OCI-LY1 (cell line): Measurements from ENCODE around the gene TNS4.

Source experiments
- H2AFZ ChIP-seq: fragments of 200-600 bp; sonication (generic), shearing (Covaris generic); 2 replicates; pipeline ENCODE4 v1.6.0; 2014; ENCODE audit warnings: antibody characterized with exemption, mild to moderate bottlenecking, low read length
- H3F3A ChIP-seq: fragments of 200-600 bp; sonication (generic), shearing (Covaris generic); 2 replicates; pipeline ENCODE4 v1.6.0; 2014; ENCODE audit warnings: mild to moderate bottlenecking, antibody characterized with exemption, low read length, moderate library complexity; ENCODE audit not compliant: insufficient read depth
- H3K27ac ChIP-seq: fragments of 200-600 bp; sonication (generic); 2 replicates; pipeline ENCODE4 v1.5.1; 2014; ENCODE audit warnings: low read length, mixed run types, mild to moderate bottlenecking, low read depth; ENCODE audit not compliant: poor library complexity, severe bottlenecking
- H3K27me3 ChIP-seq: fragments of 200-600 bp; sonication (generic); 2 replicates; pipeline ENCODE4 v1.6.0; 2014; ENCODE audit warnings: antibody characterized with exemption, mild to moderate bottlenecking, low read length, moderate library complexity; ENCODE audit not compliant: insufficient read depth
- H3K36me3 ChIP-seq: fragments of 200-600 bp; sonication (generic); 2 replicates; pipeline ENCODE4 v1.6.1; 2014; ENCODE audit warnings: mild to moderate bottlenecking, antibody characterized with exemption, low read length, moderate library complexity, mixed read lengths; ENCODE audit not compliant: insufficient read depth
- H3K4me1 ChIP-seq: fragments of 200-600 bp; sonication (generic); 2 replicates; pipeline ENCODE4 v1.5.1; 2014; ENCODE audit warnings: mild to moderate bottlenecking, low read length, moderate library complexity; ENCODE audit not compliant: insufficient read depth, severe bottlenecking
- H3K4me2 ChIP-seq: fragments of 200-600 bp; sonication (generic), shearing (Covaris generic); 2 replicates; pipeline ENCODE4 v1.6.1; 2014; ENCODE audit warnings: low read length
- H3K4me3 ChIP-seq: fragments of 200-600 bp; sonication (generic); 2 replicates; pipeline ENCODE4 v1.5.1; 2014; ENCODE audit warnings: low read length, low read depth, mild to moderate bottlenecking, mixed read lengths; ENCODE audit not compliant: poor library complexity, severe bottlenecking
- H3K79me2 ChIP-seq: fragments of 200-600 bp; shearing (Covaris generic); 2 replicates; pipeline ENCODE4 v1.6.1; 2016; ENCODE audit warnings: mixed run types, low read length, mixed read lengths; ENCODE audit not compliant: insufficient read depth
- H3K9ac ChIP-seq: fragments of 200-600 bp; sonication (generic), shearing (Covaris generic); 2 replicates; pipeline ENCODE4 v1.6.1; 2014; ENCODE audit warnings: mild to moderate bottlenecking, low read length, mixed read lengths
- H3K9me2 ChIP-seq: fragments of 200-600 bp; sonication (generic), shearing (Covaris generic); 2 replicates; pipeline ENCODE4 v1.6.1; 2014; ENCODE audit warnings: low read depth, mild to moderate bottlenecking, low read length, mixed read lengths
- H3K9me3 ChIP-seq: fragments of 200-600 bp; shearing (Covaris generic); 2 replicates; pipeline ENCODE4 v1.6.1; 2014; ENCODE audit warnings: low read length, mixed read lengths
- H4K20me1 ChIP-seq: fragments of 200-600 bp; sonication (generic), shearing (Covaris generic); 2 replicates; pipeline ENCODE4 v1.6.0; 2016; ENCODE audit warnings: mild to moderate bottlenecking, low read length; ENCODE audit not compliant: insufficient read depth
- EZH2 ChIP-seq: fragments of 200-600 bp; sonication (generic), shearing (Covaris generic); IDR thresholded peaks from 2 replicates; pipeline ENCODE4 v1.8.0; 2017; ENCODE audit warnings: borderline replicate concordance, mixed run types, mild to moderate bottlenecking, antibody characterized with exemption, low read length, moderate library complexity, mixed read lengths
- TF ChIP-seq, protein P1 (sequence below): fragments of 200-600 bp; sonication (generic), shearing (Covaris generic); IDR thresholded peaks from 2 replicates; pipeline ENCODE4 v1.5.1; 2017; ENCODE audit warnings: mild to moderate bottlenecking, antibody characterized with exemption, low read length, moderate library complexity, mixed read lengths

The TNS4 gene

GRCh38 chr17:40460604-40460967 is 40.8 kb downstream of the TNS4 start:
- TF ChIP-seq, protein P1, sequence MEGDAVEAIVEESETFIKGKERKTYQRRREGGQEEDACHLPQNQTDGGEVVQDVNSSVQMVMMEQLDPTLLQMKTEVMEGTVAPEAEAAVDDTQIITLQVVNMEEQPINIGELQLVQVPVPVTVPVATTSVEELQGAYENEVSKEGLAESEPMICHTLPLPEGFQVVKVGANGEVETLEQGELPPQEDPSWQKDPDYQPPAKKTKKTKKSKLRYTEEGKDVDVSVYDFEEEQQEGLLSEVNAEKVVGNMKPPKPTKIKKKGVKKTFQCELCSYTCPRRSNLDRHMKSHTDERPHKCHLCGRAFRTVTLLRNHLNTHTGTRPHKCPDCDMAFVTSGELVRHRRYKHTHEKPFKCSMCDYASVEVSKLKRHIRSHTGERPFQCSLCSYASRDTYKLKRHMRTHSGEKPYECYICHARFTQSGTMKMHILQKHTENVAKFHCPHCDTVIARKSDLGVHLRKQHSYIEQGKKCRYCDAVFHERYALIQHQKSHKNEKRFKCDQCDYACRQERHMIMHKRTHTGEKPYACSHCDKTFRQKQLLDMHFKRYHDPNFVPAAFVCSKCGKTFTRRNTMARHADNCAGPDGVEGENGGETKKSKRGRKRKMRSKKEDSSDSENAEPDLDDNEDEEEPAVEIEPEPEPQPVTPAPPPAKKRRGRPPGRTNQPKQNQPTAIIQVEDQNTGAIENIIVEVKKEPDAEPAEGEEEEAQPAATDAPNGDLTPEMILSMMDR = no peak
- TF ChIP-seq EZH2 = no peak
- Histone ChIP-seq H3F3A (no peaks in the 10 kb centered on the region), H3K79me2 (no peaks in the 10 kb centered on the region), H3K9ac (no peak overlapping the region), H3K4me3 (no peak overlapping the region), H4K20me1 (no peaks in the 10 kb centered on the region), H3K27me3 (no peaks in the 10 kb centered on the region), H2AFZ (no peak overlapping the region), H3K36me3 (no peaks in the 10 kb centered on the region), H3K9me3 (no peaks in the 10 kb centered on the region), H3K4me1 (no peaks in the 10 kb centered on the region), H3K4me2 (no peak overlapping the region), H3K27ac (no peak overlapping the region), H3K9me2 (no peaks in the 10 kb centered on the region)

GRCh38 chr17:40459636-40460603 is 41.5 kb downstream of the TNS4 start:
- Histone ChIP-seq H4K20me1 (no peaks in the 10 kb centered on the region), H3F3A (no peaks in the 10 kb centered on the region), H3K36me3 (no peaks in the 10 kb centered on the region), H3K9me3 (no peaks in the 10 kb centered on the region), H3K4me2 (no peak overlapping the region), H3K9ac (no peak overlapping the region), H3K4me3 (no peak overlapping the region), H3K27me3 (no peaks in the 10 kb centered on the region), H2AFZ (no peak overlapping the region), H3K79me2 (no peaks in the 10 kb centered on the region), H3K4me1 (no peaks in the 10 kb centered on the region), H3K27ac (no peak overlapping the region), H3K9me2 (no peaks in the 10 kb centered on the region)
- TF ChIP-seq, protein P1 = no peak
- TF ChIP-seq EZH2 = no peak

GRCh38 chr17:40458851-40459482 is 42.5 kb downstream of the TNS4 start:
- Histone ChIP-seq H3K36me3 (no peaks in the 10 kb centered on the region), H3K9me2 (no peaks in the 10 kb centered on the region), H3K27me3 (peaks cover 6% of the 10 kb centered on the region), H3K4me2 (no peak overlapping the region), H4K20me1 (no peaks in the 10 kb centered on the region), H3K79me2 (no peaks in the 10 kb centered on the region), H3K9me3 (no peaks in the 10 kb centered on the region), H3K27ac (no peak overlapping the region), H3K4me1 (no peaks in the 10 kb centered on the region), H3F3A (no peaks in the 10 kb centered on the region), H3K4me3 (no peak overlapping the region), H2AFZ (no peak overlapping the region), H3K9ac (no peak overlapping the region)
- TF ChIP-seq, protein P1 = no peak
- TF ChIP-seq EZH2 = no peak
